Measurements from ENCODE around the gene RNASEH1. TPM values are rescaled to one million over a fixed set of nuclear protein-coding genes. Genes with fewer than 3 reads are reported as not detected.

The RNASEH1 gene
- total and polyA plus RNA-seq, 2 of the 13 experiments (the other 11 are each of a cell fraction or from before 2014, with no cell fraction given), result 14.5 to 57.4 TPM

DNA sequence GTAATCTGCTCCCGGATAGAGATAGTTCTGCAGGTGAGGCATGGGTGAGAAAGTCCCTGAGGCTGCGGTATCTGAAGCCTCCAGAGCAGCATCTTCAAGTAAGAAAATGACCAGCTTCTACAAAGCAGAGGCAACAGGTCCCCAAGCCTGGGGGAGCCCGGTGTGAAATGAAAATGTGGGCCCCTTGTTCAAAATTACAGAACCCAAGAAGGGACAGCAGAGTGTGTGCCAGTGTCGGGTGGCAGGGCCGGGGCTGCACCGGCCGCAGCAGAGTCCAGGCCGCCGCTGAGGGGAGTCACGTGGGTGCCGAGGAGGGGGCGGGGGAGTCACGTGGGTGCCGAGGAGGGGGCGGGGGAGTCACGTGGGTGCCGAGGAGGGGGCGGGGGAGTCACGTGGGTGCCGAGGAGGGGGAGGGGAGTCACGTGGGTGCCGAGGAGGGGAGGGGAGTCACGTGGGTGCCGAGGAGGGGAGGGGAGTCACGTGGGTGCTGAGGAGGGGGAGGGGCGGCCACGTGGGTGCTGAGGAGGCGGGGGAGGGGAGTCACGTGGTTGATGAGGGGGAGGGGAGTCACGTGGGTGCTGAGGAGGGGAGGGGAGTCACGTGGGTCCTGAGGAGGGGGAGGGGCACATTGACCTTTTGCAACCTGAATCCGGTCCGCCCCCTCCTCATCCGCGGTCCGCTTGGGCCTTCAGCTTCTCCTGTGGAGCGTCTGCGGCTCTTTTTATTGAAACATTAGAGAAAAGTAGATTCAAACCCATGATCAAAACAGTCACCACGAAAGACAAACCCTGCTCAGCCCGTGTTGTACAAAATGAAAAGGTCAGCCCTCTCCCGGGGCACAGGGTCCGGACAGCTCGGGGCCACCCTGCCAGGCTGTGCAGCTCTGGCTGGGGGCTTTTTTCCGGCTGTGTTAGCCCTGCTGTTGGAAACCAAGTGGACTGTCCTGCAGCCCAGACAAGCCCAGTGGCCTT lies 47.1 kb upstream of the RNASEH1 start (continued):
- TF ChIP-seq KDM4B (CRISPR knock-in tag; IDR thresholded peaks at IDR 0.05), result no peak
- TF ChIP-seq ZNF709 (CRISPR knock-in tag; IDR thresholded peaks at IDR 0.05), result peak; percentile 21; the same call in 1 of the 2 replicates
- TF ChIP-seq HOXA3 (CRISPR knock-in tag; IDR thresholded peaks at IDR 0.05), result peak; percentile 43; the same call in 1 of the 2 replicates
- no peak for TF ChIP-seq ZNF382 (CRISPR knock-in tag; IDR thresholded peaks at IDR 0.05; ENCODE audit: borderline replicate concordance)
- TF ChIP-seq ZNF674 (CRISPR knock-in tag; IDR thresholded peaks at IDR 0.05; ENCODE audit: low read depth), result no peak
- TF ChIP-seq JUN (CRISPR knock-in tag; IDR thresholded peaks at IDR 0.05), result no peak
- no peak for TF ChIP-seq NCOA1 (CRISPR knock-in tag; IDR thresholded peaks at IDR 0.05)
- TF ChIP-seq, protein P1, sequence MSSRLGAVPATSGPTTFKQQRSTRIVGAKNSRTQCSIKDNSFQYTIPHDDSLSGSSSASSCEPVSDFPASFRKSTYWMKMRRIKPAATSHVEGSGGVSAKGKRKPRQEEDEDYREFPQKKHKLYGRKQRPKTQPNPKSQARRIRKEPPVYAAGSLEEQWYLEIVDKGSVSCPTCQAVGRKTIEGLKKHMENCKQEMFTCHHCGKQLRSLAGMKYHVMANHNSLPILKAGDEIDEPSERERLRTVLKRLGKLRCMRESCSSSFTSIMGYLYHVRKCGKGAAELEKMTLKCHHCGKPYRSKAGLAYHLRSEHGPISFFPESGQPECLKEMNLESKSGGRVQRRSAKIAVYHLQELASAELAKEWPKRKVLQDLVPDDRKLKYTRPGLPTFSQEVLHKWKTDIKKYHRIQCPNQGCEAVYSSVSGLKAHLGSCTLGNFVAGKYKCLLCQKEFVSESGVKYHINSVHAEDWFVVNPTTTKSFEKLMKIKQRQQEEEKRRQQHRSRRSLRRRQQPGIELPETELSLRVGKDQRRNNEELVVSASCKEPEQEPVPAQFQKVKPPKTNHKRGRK (CRISPR knock-in tag; IDR thresholded peaks at IDR 0.05), result no peak
- TF ChIP-seq RFX5 (IDR thresholded peaks at IDR 0.05; ENCODE audit: low read depth, low read length), result no peak
- peak; percentile 69 to 77 for TF ChIP-seq POLR2A (IDR thresholded peaks at IDR 0.05; ENCODE audit: insufficient read depth in 1 of 2, low read depth in 2 of 2, low read length in 2 of 2)
- TF ChIP-seq, protein P2, sequence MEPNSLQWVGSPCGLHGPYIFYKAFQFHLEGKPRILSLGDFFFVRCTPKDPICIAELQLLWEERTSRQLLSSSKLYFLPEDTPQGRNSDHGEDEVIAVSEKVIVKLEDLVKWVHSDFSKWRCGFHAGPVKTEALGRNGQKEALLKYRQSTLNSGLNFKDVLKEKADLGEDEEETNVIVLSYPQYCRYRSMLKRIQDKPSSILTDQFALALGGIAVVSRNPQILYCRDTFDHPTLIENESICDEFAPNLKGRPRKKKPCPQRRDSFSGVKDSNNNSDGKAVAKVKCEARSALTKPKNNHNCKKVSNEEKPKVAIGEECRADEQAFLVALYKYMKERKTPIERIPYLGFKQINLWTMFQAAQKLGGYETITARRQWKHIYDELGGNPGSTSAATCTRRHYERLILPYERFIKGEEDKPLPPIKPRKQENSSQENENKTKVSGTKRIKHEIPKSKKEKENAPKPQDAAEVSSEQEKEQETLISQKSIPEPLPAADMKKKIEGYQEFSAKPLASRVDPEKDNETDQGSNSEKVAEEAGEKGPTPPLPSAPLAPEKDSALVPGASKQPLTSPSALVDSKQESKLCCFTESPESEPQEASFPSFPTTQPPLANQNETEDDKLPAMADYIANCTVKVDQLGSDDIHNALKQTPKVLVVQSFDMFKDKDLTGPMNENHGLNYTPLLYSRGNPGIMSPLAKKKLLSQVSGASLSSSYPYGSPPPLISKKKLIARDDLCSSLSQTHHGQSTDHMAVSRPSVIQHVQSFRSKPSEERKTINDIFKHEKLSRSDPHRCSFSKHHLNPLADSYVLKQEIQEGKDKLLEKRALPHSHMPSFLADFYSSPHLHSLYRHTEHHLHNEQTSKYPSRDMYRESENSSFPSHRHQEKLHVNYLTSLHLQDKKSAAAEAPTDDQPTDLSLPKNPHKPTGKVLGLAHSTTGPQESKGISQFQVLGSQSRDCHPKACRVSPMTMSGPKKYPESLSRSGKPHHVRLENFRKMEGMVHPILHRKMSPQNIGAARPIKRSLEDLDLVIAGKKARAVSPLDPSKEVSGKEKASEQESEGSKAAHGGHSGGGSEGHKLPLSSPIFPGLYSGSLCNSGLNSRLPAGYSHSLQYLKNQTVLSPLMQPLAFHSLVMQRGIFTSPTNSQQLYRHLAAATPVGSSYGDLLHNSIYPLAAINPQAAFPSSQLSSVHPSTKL (CRISPR knock-in tag; IDR thresholded peaks at IDR 0.05), result no peak; the same call in 1 of the 2 replicates
- no peak for TF ChIP-seq ZNF343 (CRISPR knock-in tag; IDR thresholded peaks at IDR 0.05)
- TF ChIP-seq ZFP90 (CRISPR knock-in tag; IDR thresholded peaks at IDR 0.05; ENCODE audit: borderline replicate concordance), result 0 out of 2 replicates have a peak, but pooled peaks have one; percentile 57
- TF ChIP-seq, protein P3, sequence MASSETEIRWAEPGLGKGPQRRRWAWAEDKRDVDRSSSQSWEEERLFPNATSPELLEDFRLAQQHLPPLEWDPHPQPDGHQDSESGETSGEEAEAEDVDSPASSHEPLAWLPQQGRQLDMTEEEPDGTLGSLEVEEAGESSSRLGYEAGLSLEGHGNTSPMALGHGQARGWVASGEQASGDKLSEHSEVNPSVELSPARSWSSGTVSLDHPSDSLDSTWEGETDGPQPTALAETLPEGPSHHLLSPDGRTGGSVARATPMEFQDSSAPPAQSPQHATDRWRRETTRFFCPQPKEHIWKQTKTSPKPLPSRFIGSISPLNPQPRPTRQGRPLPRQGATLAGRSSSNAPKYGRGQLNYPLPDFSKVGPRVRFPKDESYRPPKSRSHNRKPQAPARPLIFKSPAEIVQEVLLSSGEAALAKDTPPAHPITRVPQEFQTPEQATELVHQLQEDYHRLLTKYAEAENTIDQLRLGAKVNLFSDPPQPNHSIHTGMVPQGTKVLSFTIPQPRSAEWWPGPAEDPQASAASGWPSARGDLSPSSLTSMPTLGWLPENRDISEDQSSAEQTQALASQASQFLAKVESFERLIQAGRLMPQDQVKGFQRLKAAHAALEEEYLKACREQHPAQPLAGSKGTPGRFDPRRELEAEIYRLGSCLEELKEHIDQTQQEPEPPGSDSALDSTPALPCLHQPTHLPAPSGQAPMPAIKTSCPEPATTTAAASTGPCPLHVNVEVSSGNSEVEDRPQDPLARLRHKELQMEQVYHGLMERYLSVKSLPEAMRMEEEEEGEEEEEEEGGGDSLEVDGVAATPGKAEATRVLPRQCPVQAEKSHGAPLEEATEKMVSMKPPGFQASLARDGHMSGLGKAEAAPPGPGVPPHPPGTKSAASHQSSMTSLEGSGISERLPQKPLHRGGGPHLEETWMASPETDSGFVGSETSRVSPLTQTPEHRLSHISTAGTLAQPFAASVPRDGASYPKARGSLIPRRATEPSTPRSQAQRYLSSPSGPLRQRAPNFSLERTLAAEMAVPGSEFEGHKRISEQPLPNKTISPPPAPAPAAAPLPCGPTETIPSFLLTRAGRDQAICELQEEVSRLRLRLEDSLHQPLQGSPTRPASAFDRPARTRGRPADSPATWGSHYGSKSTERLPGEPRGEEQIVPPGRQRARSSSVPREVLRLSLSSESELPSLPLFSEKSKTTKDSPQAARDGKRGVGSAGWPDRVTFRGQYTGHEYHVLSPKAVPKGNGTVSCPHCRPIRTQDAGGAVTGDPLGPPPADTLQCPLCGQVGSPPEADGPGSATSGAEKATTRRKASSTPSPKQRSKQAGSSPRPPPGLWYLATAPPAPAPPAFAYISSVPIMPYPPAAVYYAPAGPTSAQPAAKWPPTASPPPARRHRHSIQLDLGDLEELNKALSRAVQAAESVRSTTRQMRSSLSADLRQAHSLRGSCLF (CRISPR knock-in tag; IDR thresholded peaks at IDR 0.05; ENCODE audit: borderline replicate concordance), result no peak
- TF ChIP-seq ZNF605 (CRISPR knock-in tag; IDR thresholded peaks at IDR 0.05), result no peak
- 0 out of 2 replicates have a peak, but pooled peaks have one; percentile 38 for TF ChIP-seq ZNF510 (CRISPR knock-in tag; IDR thresholded peaks at IDR 0.05; ENCODE audit: low read depth)
- TF ChIP-seq ZC3H4 (CRISPR knock-in tag; IDR thresholded peaks at IDR 0.05; ENCODE audit: borderline replicate concordance), result no peak; the same call in none of the 2 replicates
- no peak for TF ChIP-seq PHF5A (CRISPR knock-in tag; IDR thresholded peaks at IDR 0.05; ENCODE audit: low read depth, unreplicated experiment)
- TF ChIP-seq ZNF766 (CRISPR knock-in tag; IDR thresholded peaks at IDR 0.05; ENCODE audit: borderline replicate concordance), result no peak

Measured in HepG2 (cell line).